HG03460 (cell line): Measurements from ENCODE around the gene RASGRP1.

Experiments
- ATAC-seq: cut with Tn5 transposase; IDR thresholded peaks from one replicate; pipeline ENCODE4 v1.9.1; 2021; ENCODE audit not compliant: unreplicated experiment

Gene RASGRP1

GRCh38 chr15:38576261-38576660 lies 11.6 kb upstream of the RASGRP1 start:
- no peak for ATAC-seq

GRCh38 chr15:38565287-38565670 lies 665 bp upstream of the RASGRP1 start:
- no peak for ATAC-seq

GRCh38 chr15:38563723-38564519 lies 693 bp downstream of the RASGRP1 start:
- peak; percentile 63 for ATAC-seq

- ATAC-seq = no peak
Observed at GRCh38 chr15:38562278-38562677, 2.3 kb downstream of the RASGRP1 start.

- ATAC-seq = no peak
Observed at GRCh38 chr15:38560456-38560926, 4.1 kb downstream of the RASGRP1 start.

GRCh38 chr15:38559636-38560307 lies 4.8 kb downstream of the RASGRP1 start:
- no peak for ATAC-seq

GRCh38 chr15:38559131-38559530 lies 5.5 kb downstream of the RASGRP1 start:
- no peak for ATAC-seq

GRCh38 chr15:38558372-38559059 lies 6.1 kb downstream of the RASGRP1 start:
- ATAC-seq = no peak

- no peak for ATAC-seq
Observed at GRCh38 chr15:38557921-38558320, 6.7 kb downstream of the RASGRP1 start.

- no peak for ATAC-seq
Observed at GRCh38 chr15:38555686-38556334, 8.8 kb downstream of the RASGRP1 start.

- ATAC-seq = peak; percentile 43
Observed at GRCh38 chr15:38554354-38554753, 10.3 kb downstream of the RASGRP1 start.

GRCh38 chr15:38553071-38553470 lies 11.5 kb downstream of the RASGRP1 start:
- ATAC-seq = no peak

GRCh38 chr15:38551720-38552648 lies 12.6 kb downstream of the RASGRP1 start:
- no peak for ATAC-seq

- ATAC-seq = no peak
Observed at GRCh38 chr15:38549222-38549621, 15.4 kb downstream of the RASGRP1 start.

- ATAC-seq = no peak
Observed at GRCh38 chr15:38547255-38547997, 17.2 kb downstream of the RASGRP1 start.

GRCh38 chr15:38545179-38545578 lies 19.4 kb downstream of the RASGRP1 start:
- ATAC-seq = no peak

GRCh38 chr15:38541026-38541425 lies 23.6 kb downstream of the RASGRP1 start:
- ATAC-seq = no peak

GRCh38 chr15:38540510-38540909 lies 24.1 kb downstream of the RASGRP1 start:
- ATAC-seq = no peak

GRCh38 chr15:38539008-38539343 lies 25.6 kb downstream of the RASGRP1 start:
- no peak for ATAC-seq
